RKO (cell line): Measurements from ENCODE around the gene C10orf105.

Experiments
- DNase-seq: peaks from one replicate; pipeline ENCODE4 v3.0.0-alpha.2; 2016; ENCODE audit warnings: low spot score

C10orf105 gene

DNA sequence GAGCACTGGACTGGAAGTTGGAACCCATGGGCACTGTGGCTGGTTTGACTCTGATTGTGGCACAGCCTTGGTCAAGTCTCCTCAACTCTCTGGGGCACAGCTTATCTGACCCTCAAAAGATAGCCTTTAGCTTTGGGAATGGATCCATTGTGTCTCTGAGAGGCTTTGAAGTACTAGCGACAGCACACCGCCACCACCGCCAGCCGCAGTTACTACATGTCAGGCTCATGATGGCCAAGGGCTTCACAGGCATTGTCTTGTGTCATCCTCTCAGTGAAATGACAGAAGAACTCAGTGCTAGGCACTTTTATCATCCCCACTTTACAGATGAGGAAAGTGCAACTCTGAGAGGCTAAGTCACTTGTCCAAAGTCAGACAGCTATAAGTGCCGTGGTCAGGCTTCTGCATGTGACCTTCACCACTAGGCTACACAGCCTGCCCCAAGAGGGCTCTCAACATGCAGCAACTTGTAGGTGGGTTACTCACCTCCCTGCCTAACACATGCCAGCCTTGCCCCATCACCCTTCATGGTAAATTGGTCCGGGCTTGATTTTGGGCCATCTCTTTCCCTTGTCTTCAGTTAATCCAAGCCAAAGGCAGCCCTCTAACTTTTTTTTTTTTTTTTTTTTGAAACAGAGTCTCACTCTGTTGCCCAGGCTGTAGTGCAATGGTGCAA lies 44.1 kb downstream of the C10orf105 start:
- DNase-seq, result no peak

DNA sequence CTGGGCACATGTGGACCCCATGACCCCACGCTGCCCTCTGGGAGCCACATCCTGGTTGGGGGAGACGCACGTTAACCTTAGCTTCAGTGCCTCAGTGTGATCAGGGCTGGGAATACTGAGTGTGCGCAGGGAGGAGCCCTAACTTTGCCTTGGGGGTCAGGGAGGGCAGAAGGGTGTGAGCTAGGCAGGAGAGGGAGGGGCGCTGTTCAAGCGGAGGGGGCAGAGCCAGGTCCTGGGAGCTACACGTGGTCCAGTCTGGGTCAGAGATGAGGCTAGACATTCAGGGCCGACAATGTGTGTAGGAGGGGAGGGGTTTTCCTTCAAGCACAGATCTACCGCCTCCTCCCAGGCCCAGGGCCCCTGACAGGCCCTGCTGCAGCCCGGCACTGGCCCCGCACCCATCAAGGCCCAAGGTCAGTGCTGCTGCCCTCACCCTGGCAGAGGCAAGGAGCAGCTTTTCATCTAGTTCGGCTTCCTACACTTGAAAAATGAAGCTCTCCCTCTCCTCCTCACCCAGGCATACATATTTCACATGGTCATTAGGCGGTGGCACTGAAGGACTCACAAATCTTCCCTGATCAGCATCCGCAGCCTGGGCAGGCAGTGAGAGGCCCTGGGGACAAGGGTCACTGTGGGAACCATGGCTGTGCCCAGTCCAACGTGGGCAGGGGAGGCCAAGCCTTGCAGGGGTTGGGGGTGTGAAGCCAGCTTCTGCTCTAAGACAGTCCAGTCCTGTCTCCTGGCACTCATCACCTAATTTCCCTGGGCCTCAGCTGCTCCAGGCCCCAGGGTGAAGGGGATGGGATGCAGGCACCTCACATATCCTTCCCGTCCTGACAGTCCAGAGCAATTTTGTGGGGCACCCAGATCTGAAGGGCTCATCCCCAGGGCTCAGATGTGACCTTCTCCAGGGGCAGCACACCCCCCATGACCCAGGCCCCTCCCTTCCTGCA lies 47.3 kb downstream of the C10orf105 start:
- DNase-seq, result no peak

DNA sequence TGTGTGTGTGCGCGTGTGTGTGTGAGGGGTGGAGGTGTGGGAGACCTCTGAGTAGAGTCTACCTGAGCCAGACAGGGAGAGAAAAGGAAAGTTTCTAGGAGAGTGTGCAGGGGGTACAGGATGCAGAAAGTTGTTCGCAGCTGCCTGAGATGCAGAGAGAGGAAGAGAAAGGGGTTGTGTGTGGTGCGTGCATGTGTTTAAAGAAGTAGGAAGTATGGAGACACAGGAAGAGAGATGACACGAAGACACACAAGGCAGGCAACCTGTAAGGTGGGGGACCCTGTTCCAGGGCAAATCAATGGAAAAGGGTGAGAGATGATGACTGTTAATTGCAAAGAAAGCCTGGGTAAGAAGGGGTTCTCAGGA lies 52.2 kb downstream of the C10orf105 start:
- no peak for DNase-seq

DNA sequence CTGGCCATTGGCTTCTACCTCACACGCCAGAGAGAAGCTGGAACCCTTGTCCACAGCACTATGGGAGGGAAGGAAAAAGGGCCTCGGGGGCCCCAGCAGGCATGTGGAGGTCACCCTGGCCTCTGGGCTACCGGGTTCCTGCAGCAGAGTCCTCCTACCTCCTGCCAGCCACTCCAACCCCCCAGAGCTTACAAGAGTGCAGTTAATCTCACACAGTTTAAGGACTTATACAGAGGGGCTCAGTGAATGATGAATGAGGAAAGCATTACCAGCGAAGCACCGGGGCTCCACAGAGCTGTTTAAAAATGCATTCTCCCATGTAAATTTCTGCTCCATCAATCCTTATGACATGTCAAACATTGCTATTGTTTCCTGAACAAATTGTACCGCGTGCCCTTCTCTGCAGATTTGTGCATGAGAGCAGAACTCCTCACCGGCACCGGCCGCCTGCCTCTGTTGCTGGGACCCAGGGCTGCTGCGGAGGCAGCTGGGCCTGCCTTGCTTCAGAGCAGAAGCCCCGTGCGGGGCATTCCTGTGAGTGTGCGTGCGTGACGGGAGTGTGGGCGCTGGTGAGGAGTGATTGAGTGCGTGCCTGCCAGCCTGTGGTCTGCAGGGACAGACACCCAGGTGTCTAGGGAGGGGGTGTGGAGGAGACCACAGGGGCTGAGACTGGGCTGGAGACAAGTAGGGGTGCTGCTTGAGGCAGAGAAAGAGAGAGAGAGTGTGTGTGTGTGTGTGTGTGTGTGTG lies 52.8 kb downstream of the C10orf105 start:
- DNase-seq, result no peak

DNA sequence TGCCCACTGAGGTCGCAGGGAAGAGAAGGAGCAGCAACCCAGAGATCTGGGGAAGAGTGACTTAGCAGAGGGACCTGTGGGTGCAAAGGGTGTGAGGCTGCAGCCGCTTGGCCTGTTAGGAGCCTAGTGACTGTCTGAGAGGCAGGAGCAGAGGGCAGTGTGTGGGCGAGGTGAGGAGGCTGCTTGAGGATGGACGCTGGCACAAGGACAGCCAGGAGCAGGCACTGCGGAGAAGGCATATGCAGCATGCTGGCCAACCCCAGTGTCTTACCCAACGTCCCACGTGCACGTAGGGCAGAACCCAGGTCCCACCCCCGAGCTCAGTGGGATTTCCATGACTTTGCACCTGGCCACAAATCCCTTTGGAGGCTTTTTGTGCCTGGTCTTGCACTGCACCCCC lies 54.1 kb downstream of the C10orf105 start:
- no peak for DNase-seq

DNA sequence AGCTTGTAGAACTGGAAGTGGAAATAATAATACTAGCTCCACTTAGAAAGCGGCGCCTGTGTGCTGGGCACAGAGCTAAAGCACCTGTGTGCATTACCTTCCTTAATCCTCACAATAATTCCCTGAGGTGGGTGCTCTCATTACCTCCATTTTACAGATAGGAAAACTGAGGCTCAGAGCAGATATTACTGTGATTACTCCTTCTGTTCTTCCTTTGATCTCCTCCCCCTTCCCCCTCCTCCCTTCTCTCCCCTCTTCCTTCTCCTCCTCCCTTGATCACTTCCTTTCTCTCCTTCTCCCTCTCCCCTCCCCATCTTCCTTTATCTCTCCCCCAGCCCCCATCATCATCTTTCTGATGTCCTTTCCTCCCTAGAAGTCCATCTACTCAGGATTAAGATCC lies 55.0 kb downstream of the C10orf105 start:
- no peak for DNase-seq

DNA sequence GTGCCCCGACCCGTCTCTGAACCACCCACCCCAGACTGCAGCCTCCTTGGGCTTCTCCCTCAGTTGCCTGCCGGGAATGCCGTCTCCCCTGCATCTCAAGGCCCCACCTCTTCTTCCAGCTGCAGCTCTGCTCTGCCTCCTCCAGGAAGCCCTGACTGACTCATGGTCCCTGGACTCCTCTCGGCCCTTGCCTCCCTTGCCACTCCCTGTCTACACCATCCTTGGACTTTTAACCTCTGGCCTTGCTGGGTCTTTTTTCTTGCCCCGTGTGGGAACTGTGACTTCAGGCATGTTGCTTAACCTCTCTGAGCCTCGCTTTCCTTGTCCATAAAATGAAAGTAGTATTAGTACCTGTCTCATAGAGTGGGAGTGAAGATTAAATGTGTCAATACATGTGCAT lies 56.3 kb downstream of the C10orf105 start:
- no peak for DNase-seq

DNA sequence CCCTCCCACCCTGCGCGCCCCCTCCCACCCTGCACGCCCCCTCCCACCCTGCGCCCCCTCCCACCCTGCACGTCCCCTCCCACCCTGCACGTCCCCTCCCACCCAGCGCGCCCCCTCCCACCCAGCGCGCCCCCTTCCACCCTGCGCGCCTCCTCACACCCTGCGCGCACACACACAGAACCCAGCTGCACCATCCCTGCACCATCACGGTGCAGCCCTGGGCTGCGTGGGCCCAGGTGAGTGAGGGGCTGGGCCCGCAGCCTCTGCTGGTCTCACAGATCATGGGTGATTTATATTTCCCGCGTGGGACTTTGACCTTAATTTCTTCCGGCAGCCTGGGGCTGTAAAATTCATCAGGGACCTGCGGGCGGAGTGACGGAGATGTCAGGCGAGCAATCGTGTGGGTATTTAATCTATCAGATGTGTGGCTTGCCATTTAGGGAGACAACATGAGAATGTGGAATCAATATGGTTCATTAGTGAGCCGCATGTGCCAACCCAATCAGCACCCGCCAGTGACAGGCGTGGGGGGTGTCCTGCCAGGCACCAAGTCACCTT lies 57.7 kb downstream of the C10orf105 start:
- no peak for DNase-seq
